Left kidney (tissue), 2 donors: Measurements from ENCODE around the gene TJP3. TPM values are rescaled to one million over a fixed set of nuclear protein-coding genes. Genes with fewer than 3 reads are reported as not detected.

Experiments
- DNase-seq: peaks from one replicate; pipeline ENCODE4 v3.0.0-alpha.2; 2013
- polyA plus RNA-seq: library from polyadenylated mRNA; unstranded; fragments of 120-200 nt; gene quantifications from one replicate; pipeline ENCODE4 v1.2.1, GENCODE V29; 2013; ENCODE audit not compliant: insufficient read length

TJP3 gene
- polyA plus RNA-seq, 1 donor, result 7.5 TPM

DNA sequence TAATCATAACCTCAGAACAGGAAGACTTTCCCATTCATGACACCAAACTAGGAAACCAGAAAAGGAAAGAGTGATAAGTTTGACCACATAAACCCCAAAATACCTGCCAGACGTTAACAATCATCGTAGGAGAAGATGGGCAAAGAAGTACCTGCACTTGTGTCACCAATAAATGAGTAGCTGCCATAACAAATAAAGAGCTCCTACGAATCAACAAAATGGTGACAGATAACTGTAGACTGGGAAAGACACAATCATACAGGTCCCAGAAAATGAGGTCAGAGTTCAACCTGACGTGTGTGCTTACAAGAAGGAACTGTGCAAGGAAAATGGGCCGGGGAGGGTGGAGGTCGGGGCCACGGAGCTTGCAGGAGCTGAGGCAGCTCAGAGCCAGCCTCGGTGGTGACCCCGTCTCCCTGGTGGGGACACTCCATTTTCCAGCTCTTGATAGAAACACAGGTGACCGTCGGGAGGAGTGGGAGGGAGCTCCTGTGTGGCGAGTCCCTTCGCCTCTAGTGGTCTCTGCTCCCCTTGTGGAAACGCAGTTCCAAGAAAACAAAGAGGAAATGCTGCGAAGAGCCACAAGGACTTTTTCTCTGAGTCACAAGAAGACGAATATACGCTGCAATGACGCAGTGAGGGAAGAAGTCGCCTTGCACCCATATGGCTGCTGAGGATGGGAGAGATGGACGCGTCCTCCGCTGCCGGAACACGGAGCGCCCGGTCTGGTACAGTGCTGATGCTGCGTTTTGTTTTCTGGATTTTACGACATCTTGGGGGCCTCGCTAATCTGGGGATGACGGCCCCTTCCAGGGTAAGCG lies 17.4 kb upstream of the TJP3 start:
- no peak for DNase-seq

DNA sequence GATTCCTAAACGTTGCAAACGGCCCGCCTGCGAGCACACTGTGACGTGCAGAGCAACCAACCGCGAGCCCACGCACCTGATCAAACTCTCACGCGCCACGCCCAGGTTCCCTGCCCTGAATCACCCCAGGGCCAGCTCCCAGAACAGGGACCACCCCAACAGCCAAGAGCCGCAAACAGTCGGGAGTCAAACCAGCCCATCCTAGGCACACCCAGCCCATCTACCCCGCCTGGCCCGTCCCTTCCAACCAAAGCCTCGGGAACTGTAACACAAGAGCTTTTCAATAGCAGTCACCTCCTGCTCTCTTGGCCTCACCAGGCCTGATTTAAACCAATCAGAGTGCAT lies 16.8 kb upstream of the TJP3 start:
- no peak for DNase-seq

DNA sequence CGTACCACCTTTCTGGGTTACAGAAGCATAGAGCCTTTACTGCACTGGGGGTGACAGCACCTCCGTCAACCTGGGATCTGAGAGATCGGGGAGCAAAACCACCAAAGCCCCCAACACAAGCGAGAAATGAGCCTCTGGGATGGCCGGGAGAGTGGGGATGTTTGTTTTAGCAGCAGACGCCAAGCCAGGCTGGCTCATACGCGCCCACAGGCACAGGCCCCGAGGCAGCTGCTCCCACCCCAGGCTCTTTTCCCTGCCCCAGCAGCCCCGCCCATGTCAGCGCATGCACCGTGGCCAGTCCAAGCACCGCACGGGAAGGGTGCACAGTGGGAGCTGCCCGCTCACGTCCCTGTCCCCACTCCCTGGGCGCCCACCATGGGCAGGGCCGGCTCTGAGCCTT lies 16.5 kb upstream of the TJP3 start:
- no peak for DNase-seq

DNA sequence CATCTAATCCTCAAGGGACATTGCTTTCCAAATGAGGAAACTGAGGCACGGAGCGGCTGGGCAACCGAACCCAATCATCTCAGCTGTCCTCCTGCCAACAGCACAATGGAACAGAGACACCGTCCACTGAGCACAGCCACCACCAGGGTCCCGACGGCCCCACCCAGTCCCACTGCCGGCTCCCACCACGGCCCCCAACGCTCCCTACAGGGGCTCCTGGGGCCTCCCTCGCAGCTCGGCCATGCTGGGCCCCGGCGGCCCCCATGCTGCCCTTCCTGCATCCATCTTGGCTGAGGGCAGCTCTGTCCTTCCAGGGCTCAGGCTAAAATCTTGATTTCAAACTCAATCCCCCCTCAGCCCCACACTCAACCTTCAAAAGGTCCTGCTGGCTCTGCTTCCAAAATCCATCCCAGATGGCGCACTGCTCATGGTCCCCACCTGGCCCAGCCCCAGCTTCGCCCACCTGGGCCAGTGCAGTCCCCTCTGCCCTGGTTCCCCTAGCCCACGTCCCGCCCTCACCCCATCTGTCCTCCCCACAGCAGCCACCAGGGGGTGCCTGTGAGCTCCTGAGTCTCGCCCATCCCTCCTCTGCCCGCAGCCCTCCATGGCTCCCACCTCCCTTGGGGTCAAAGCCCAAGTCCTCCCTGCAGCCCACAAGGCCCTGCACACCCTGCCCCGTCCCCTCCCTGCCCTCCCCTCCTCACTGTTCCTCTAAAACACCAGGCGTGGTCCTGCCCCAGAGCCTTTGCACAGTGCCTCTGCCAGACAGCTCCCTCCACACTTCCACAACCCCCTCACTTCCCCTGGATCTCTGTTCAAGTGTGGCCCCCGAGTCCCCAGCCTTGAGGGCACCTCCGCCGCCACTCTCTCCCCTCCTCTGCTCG lies 15.8 kb upstream of the TJP3 start:
- DNase-seq, result no peak

DNA sequence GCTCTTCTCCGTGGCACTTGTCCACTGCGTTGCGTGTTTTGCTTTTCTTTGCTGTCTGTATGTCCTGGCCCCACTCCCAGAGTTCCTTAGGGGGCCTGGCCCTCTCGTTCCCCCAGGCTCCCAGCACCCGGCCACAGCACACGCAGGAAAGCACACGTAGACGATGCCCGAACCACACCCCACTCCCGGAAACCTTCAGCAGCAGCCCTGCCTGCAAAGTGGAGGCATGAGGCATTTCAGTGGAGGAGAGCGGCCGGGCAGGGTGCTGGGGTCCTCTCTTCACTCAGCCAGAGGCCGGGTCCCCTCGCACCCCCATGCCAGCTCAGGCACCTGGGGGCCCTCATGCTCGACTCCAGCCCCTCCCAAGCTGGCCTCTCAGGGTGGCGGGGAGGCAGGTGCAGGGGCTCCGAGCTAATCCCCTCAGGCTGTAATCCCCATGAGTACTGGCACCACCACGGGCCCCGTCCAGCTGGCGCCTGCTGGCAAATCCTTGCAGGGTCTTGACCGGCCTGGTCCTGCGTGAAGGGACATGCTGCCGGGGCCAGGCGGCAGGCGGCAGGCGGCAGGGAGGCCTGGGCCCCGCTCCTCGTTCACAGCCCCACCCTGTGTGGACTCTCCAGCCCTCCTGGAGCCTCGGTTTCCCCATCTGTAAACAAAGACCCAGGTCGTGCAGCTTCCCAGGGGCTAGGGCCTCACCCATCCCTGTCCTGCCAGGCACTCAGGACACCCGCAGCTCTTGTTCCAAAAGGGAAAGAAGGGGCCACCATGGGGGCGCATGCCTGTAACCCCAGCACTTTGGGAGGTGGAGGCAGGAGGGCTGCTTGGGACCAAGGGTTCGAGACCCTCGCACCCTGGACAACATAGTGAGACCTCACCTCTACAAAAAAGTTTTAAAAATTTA lies 14.9 kb upstream of the TJP3 start:
- no peak for DNase-seq

DNA sequence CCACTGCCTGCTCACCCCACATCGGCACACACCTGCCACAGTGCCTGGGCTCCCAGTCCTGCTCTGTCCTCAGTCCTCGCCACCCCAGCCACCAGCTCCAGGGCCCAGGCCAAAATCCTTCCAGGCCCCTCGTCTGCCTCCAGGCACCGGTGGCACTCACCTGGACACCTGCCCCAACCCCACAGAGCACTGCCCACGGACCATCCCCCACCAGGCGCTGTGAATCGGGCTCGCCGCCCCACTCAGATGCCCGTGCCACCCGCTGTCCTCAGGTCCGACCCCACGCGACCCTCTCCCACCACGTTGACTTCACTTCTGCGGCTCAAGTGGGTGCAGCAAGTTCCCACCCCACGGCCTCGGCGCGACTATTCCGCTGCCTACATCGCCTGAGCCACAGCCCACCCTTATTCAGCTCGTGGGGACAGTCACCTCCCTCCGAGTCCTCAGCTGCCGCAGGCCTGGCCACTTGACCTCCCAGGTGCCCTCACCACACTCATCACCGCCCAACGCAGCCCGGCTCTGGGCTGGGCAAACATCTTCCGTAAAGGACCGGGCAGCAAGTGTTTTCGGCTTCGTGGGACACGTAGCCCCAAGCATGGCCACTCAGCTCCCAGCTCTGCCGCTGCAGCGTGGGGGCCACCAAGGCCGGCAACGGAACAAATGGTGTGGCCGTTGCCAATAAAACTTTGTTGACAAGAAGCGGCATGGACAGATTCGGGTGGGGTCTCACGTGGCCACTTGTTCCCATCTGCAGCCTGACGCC lies 13.6 kb upstream of the TJP3 start:
- DNase-seq, result no peak

DNA sequence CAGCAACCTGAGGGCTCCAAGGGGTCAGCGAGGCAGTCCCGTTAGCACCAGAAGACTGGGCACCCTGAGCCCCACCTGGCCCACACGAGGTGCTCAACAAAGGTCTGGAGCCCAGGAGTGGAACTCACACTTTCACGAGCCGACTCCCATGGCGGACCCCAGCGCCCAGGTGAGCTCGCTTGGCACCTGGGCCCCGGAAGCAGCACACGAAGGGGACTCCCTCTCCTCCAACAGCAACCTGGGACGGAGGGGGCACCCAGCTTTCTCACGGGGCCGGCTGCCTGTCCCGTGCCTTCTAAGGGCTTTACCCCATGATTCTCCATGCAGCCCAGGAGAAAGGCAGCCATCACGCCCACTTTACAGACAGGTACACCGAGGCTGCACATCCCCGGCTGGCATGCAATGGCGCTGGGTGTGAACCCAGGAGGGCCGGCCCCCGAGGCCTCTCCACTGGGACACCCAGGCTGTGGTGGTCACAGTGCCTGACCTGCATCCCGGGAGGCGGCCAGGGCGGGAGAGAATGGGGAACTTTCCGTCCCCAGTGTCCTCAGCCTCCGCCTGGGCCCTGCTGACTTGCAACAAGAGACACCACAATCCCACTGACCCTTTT lies 13.0 kb upstream of the TJP3 start:
- DNase-seq, result no peak

DNA sequence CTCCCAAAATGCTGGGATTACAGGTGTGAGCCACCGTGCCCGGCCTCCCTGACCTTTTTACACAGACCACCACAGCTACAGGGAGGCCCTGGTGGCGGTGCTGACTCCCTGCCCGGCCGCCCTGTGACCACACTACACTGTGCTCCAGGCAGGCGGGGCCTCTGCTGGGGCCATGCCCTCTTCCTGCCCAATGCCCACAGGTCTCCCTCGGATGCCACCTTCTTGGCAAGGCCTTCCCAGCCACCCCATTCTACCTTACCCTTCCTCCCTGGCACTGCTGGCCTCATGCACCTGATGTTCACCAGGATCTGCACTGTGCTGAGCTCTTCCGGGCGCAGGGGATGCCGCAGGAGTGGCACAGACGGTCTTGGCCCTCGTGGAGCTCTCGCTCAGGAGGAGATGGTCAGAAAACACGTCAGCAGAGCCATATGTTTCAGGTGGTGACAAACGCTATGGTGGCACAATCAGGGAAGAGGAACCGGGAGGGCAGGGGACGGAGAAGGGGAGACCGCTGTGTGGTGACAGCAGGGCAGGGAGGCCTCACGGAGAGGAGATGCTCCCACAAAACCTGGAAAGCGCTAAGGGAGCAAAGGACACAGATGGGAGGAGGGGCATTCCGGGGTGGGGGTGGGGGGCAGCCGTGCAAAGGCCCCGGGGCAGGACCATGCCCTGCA lies 12.1 kb upstream of the TJP3 start:
- no peak for DNase-seq

DNA sequence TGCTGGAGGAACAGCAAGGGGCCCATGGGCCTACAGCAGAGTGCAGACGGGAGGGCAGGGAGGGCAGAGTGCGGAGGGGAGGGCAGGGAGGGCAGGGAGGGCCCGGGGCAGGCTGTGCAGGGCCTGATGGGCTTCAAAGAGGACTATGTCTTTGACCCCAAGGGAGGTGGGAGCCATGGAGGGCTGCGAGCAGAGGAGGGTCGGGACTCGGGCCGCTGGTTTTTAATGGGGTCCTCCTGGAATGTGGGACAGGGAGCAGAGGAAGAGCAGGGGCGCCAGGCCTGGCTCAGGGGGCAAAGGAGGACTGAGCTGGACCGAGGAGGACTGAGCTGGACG lies 11.6 kb upstream of the TJP3 start:
- DNase-seq, result no peak

DNA sequence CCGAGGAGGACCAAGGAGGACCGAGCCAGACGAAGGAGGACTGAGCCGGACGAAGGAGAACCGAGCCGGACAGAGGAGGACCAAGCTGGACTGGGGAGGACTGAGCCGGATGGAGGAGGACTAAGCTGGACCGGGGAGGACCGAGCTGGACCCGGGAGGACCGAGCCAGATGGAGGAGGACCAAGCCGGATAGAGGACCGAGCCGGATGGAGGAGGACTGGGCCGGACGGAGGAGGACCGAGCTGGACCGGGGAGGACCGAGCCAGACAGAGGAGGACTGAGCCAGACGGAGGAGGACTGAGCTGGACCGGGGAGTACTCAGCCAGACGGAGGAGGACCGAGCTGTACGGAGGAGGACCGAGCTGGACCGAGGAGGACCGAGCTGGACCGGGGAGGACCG lies 11.1 kb upstream of the TJP3 start:
- DNase-seq, result no peak

DNA sequence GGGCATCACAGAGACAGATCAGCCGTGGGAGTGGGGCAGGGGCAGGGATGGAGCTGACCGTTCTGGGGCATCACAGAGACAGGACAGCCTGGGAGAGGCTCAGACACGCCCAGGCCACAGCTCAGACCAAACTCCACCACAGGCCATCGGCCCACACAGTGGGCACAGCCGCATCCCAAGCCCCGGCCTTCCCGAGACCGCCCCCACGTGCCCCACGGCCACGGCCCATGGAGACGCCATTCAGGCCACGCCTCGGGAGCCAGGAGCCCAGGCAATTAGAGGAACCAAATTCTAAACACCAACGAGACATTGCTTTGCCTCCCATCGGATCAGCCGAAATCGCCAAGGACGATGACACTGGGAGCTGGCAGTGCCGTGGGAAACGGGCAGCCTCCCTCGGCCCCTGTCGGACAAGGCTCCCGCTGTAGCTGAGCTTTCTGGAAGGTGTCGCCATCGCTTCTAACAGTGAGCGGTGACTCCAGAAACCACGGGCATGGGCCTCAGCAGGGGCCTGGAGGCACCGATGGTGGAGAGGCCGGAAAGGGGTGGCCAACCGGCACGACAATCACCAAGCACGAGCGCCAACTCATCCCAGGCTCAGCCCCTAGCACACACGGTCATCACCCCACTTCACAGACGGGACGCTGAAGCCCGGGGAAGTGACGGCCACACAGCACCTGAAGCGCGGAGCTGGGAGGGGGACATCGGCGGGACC lies 10.4 kb upstream of the TJP3 start:
- no peak for DNase-seq

DNA sequence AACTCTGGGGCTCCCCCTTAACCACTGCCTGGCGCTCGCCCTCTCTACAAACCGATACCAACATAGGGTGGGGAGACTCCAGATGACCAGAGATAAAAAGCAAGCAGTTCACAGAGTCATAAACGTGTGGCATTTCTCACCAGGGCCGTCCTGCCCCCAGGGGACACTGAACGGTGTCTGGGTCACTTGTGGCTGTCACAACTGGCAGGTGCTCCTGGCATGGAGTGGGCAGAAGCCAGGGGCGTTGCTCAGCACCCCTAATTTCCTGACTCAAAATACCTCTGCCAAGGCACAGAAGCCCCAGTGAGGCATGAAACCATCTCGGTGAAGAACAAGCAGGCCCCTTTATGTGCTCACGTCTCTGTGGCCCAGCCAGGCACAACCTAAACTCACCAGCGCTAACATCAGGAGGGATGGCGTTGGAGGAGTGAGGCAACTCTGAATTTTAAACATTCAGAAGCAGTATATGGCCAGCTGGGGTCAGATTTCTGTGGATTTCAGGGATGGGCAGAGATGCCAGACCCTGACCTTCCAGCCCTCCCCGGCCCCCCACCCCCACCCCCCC lies 9.7 kb upstream of the TJP3 start:
- no peak for DNase-seq

DNA sequence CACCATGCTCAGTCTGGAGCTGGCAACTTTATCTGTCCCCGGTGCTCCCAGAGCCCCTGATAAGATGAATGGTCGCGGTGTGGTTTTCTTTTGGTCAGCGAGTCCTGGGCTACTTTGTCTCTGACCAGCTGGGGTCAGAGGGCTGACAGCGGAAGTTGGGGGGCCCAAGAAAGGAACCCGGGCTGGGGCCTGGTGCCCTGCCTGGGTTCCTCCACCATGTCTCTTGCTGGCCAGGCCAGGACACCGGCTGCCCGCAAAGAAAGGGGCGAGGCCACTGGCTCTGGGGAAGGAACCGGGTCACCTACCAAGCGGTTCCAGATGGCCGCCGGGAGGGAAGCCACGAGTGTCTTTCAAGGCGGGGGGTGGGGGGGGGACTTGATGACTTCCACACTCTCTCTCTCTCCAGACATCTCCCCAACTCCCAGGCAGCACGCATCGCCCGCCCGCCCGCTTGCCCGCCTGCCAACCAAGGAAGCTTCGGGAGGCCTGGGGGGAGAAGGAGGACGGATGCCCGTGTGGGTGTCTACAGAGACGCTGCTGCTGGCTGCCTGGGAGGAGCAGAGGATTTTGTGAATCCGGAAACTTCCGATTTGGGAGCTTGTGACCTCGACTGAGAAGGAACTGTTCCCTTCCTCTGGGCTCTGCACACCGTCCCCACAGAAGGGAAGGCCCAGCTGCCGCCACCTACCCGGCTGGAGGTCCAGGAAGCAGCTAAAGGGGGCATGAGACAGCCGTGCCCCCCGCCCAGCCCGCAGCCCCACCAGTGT lies 9.0 kb upstream of the TJP3 start:
- no peak for DNase-seq

DNA sequence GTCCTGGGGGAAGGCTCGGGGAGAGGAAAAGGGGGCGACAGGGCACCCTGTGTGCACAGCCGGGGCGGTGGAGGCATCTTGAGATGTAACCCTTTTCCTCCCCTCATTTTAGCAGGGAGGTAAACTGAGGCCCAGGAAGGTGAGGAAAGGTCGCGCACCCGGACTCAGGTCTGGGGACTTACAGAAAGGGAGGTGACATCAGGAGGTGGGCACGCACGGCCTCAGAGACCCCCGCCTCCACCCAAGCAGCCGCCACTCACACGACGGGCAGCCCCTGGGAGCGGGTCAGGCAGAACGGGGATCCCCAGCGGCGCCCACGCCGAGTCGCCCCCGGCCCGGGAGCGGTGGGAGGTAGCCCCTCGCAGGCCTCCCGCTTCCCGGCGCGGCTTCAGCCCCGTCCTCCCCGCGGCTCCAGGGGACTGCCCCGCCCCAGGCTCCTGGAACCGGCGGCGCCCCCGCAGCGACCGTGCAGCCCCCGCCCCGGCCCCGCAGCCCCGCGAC lies 8.4 kb upstream of the TJP3 start:
- DNase-seq, result no peak

DNA sequence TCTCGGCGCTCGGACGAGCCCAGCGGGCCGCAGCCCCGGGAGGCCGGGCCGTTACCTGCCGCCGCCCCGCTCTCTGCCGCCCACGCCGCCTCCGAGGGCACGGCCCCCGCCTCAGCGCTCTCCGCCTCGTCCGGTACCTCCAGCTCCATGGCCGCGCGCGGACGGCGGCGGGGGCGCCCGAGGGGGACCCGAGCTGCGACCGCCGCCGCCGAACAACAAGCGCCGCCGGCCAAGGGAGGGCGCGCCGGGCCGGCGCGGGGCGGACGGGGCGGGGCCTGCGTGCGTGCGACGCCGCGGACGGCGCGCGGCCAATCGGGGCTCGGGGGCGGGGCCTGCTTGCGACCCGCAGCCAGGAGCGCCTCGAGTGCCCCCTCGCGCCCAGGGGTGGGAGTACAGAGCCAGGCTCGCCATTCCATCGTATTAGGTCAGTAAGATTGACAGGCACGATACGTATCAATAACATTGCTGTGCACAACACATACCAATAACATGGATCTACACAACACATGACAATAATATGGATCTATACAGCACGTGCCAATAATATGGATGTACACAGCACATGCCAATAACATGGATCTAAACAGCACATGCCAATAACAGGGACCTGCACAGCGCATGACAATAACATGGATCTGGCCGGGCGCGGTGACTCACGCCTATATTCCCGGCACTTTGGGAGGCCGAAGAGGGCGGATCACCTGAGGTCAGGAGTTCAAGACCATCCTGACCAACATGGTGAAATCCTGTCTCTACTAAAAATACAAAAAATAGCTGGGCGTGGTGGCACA lies 7.7 kb upstream of the TJP3 start, which contains the start of gene PIP5K1C:
PIP5K1C (minus strand) TSS at position 227 of the 791 bp plus-strand sequence; CDS start at position 149, 78 bp downstream.
- peak; percentile 75 for DNase-seq

DNA sequence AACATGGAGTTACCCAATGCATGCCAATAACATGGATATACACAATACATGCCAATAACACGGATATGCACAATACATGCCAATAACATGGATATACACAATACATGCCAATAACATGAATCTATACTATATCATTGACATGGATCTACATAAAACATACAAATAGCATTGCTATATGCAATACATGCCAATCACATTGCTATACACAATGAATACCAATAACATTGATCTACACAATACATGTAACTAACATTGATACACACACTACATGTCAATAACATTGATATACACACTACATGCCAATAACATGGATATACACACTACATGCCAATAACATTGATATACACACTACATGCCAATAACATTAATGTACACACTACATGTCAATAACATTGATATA lies 7.0 kb upstream of the TJP3 start:
- no peak for DNase-seq

DNA sequence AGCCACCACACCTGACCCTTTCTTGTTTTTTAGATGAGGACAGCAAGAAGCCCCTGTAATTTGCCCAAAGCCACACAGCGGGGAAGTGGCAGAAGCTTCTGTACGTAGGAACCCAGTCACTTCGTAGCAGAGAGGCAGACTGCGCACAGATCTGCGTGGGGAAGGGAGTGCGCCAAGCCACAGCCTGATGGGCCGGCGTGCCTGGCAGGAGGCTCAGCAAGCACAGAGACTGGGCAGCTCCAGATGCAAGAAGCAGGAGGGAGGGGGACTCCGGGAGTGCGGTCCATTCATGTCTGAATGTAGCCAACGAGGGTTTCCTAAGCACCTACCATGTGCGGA lies 347 bp upstream of the TJP3 start:
- DNase-seq, result no peak

DNA sequence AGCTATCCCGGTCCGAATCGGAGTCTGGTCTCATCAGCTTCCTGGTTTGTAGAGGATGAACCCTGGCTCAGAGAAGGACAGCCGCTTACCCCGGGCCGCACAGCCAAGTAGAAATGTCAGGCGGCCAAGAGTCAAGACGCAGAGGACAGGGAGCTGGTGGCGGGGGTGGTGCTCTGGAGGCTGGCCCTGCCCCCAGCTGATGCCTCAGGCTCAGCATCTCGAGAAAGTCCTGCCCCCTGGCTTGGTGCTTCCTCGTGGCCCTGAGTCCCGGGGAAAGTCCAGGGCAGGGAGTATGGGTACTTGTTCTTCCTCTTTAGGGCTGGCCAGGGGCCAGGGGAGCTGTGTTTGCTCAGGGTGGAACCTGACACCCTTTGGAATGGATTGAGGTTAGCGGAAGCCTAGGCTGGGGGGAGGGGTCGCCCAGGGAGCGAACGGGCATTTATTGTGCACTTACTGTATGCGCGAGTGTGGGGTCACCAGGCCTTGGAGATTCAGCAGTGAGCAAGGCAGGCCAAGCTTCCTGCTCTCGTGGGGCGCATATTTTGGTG lies 2.2 kb downstream of the TJP3 start:
- no peak for DNase-seq
